ENCODE results near the gene LTB. TPM values are rescaled to one million over a fixed set of nuclear protein-coding genes. Genes with fewer than 3 reads are reported as not detected.

LTB gene
- total and polyA plus RNA-seq, 2 of the 13 experiments (the other 11 are each of a cell fraction or from before 2014, with no cell fraction given) = 0.09 to 0.22 TPM

DNA sequence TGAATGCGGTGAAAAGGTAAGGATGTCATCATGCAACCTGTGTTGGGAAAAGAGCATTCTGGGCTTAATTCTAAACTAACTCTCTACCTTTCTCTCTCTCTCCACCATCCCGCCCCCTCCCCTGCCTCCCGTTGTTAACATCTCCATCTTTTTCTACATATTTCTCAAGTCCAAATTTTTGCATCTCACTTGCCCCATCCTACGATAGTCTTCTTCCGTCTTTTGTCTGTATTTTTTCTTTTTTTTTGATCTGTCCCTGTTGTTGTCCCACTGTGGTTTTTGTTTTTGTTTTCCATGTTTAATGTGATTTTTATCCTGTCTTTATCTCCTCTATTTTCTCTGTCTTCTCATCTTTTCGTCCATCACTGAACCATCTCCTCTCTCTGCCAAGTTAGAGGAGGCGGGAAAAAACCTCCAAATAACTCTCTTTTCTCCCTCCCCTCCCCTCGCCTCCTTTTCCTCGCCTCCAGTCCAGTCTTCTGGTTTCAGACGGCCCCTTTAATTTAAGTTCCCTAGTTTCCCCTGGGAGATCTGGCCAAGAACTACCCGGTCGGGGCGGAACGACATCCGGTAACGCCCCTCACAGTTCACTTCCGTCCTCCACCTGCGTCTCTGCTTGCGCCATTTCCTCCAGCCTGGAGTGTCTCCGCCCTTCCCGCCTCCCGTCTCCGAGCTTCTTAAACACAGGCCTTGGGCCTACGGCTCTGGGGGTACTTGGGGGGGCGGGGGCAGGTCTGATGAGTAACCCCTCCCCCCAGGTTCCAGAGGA lies 35.1 kb downstream of the LTB start, which contains the start of gene NFKBIL1 (continued):
- no peak for TF ChIP-seq ZNF598 (CRISPR knock-in tag; IDR thresholded peaks at IDR 0.05; ENCODE audit: borderline replicate concordance)
- 0 out of 2 replicates have a peak, but pooled peaks have one; percentile 11 for TF ChIP-seq ZNF501 (CRISPR knock-in tag; IDR thresholded peaks at IDR 0.05)
- peak; percentile 94; the same call in 1 of the 2 replicates for TF ChIP-seq PATZ1 (CRISPR knock-in tag; IDR thresholded peaks at IDR 0.05)
- TF ChIP-seq, protein P1, sequence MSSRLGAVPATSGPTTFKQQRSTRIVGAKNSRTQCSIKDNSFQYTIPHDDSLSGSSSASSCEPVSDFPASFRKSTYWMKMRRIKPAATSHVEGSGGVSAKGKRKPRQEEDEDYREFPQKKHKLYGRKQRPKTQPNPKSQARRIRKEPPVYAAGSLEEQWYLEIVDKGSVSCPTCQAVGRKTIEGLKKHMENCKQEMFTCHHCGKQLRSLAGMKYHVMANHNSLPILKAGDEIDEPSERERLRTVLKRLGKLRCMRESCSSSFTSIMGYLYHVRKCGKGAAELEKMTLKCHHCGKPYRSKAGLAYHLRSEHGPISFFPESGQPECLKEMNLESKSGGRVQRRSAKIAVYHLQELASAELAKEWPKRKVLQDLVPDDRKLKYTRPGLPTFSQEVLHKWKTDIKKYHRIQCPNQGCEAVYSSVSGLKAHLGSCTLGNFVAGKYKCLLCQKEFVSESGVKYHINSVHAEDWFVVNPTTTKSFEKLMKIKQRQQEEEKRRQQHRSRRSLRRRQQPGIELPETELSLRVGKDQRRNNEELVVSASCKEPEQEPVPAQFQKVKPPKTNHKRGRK (CRISPR knock-in tag; IDR thresholded peaks at IDR 0.05) = peak; percentile 90; the same call in 1 of the 2 replicates
- 0 out of 2 replicates have a peak, but pooled peaks have one; percentile 13 for TF ChIP-seq ZNF709 (CRISPR knock-in tag; IDR thresholded peaks at IDR 0.05)
- 0 out of 2 replicates have a peak, but pooled peaks have one; percentile 32 for TF ChIP-seq FOXA1 (IDR thresholded peaks at IDR 0.05)
- 0 out of 2 replicates have a peak, but pooled peaks have one; percentile 27 for TF ChIP-seq FOXA1 (CRISPR knock-in tag; IDR thresholded peaks at IDR 0.05)
- TF ChIP-seq SYNCRIP (IDR thresholded peaks at IDR 0.05; ENCODE audit: insufficient read depth, low read depth, low read length) = no peak
- TF ChIP-seq, protein P2, sequence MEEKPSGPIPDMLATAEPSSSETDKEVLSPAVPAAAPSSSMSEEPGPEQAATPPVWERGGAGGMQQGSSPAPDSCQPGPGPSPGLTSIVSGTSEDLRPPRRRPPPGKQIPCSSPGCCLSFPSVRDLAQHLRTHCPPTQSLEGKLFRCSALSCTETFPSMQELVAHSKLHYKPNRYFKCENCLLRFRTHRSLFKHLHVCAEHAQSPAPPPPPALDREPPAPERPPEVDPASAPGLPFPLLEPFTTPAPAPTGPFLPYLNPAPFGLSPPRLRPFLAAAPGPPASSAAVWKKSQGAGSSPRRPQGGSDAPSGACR (CRISPR knock-in tag; IDR thresholded peaks at IDR 0.05) = no peak
- TF ChIP-seq SRSF9 (IDR thresholded peaks at IDR 0.05; ENCODE audit: borderline replicate concordance, insufficient read depth, low read depth, low read length, poor library complexity, severe bottlenecking) = no peak
- no peak for TF ChIP-seq ZBTB7B (CRISPR knock-in tag; IDR thresholded peaks at IDR 0.05)
- peak; percentile 59; the same call in 1 of the 2 replicates for TF ChIP-seq ZNF281 (CRISPR knock-in tag; IDR thresholded peaks at IDR 0.05; ENCODE audit: borderline replicate concordance)
- peak; percentile 51 for TF ChIP-seq ASH2L (IDR thresholded peaks at IDR 0.05; ENCODE audit: insufficient read length, low read depth, low read length)
- TF ChIP-seq ZNF552 (CRISPR knock-in tag; IDR thresholded peaks at IDR 0.05; ENCODE audit: borderline replicate concordance) = no peak
- no peak for TF ChIP-seq ZNF326 (CRISPR knock-in tag; IDR thresholded peaks at IDR 0.05; ENCODE audit: borderline replicate concordance)
- TF ChIP-seq, protein P3, sequence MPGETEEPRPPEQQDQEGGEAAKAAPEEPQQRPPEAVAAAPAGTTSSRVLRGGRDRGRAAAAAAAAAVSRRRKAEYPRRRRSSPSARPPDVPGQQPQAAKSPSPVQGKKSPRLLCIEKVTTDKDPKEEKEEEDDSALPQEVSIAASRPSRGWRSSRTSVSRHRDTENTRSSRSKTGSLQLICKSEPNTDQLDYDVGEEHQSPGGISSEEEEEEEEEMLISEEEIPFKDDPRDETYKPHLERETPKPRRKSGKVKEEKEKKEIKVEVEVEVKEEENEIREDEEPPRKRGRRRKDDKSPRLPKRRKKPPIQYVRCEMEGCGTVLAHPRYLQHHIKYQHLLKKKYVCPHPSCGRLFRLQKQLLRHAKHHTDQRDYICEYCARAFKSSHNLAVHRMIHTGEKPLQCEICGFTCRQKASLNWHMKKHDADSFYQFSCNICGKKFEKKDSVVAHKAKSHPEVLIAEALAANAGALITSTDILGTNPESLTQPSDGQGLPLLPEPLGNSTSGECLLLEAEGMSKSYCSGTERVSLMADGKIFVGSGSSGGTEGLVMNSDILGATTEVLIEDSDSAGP (CRISPR knock-in tag; IDR thresholded peaks at IDR 0.05; ENCODE audit: borderline replicate concordance) = peak; percentile 95
- TF ChIP-seq ZKSCAN8 (CRISPR knock-in tag; IDR thresholded peaks at IDR 0.05; ENCODE audit: borderline replicate concordance) = no peak
- TF ChIP-seq FOXK1 (CRISPR knock-in tag; IDR thresholded peaks at IDR 0.05; ENCODE audit: borderline replicate concordance, low read depth) = peak; percentile 92; the same call in 1 of the 2 replicates
- TF ChIP-seq DMAP1 (CRISPR knock-in tag; IDR thresholded peaks at IDR 0.05) = peak; percentile 72; the same call in 1 of the 2 replicates
